Neuronal stem cell (in vitro differentiated cells): ENCODE results near the gene SLIT3.
A peak's percentile ranks its signal among the peaks of the same experiment; 100 is the strongest.

Experiments
- DNase-seq: peaks from one replicate; pipeline ENCODE4 v3.0.0-alpha.2; 2013; ENCODE audit warnings: low spot score
- H2AFZ ChIP-seq: one replicate; pipeline ENCODE4 v1.6.1; 2013; ENCODE audit warnings: mild to moderate bottlenecking, low read length, inconsistent platforms
- H2AK5ac ChIP-seq: 2 replicates; pipeline ENCODE4 v1.6.1; 2013; ENCODE audit warnings: low read depth, mild to moderate bottlenecking, inconsistent platforms, low read length, moderate library complexity, mixed read lengths
- H2BK120ac ChIP-seq: 2 replicates; pipeline ENCODE4 v1.6.1; 2013; ENCODE audit warnings: low read depth, mild to moderate bottlenecking, inconsistent platforms, low read length, moderate library complexity, mixed read lengths
- H2BK12ac ChIP-seq: one replicate; pipeline ENCODE4 v1.6.1; 2013; ENCODE audit warnings: low read length, inconsistent platforms
- H2BK15ac ChIP-seq: 2 replicates; pipeline ENCODE4 v1.6.1; 2013; ENCODE audit warnings: mild to moderate bottlenecking, low read length, inconsistent platforms, mixed read lengths
- H2BK5ac ChIP-seq: one replicate; pipeline ENCODE4 v1.6.1; 2013; ENCODE audit warnings: inconsistent platforms, mild to moderate bottlenecking, low read length, moderate library complexity
- H3K14ac ChIP-seq: one replicate; pipeline ENCODE4 v1.6.1; 2013; ENCODE audit warnings: low read length, inconsistent platforms
- H3K18ac ChIP-seq: 2 replicates; pipeline ENCODE4 v1.6.1; 2013; ENCODE audit warnings: low read length, inconsistent platforms
- H3K23ac ChIP-seq: 2 replicates; pipeline ENCODE4 v1.6.1; 2013; ENCODE audit warnings: low read depth, mild to moderate bottlenecking, mixed read lengths, low read length, inconsistent platforms; ENCODE audit not compliant: poor library complexity
- H3K27ac ChIP-seq: replicated peaks from 3 replicates; pipeline ENCODE4 v1.5.1; 2013; ENCODE audit warnings: low read length, inconsistent platforms
- H3K27me3 ChIP-seq, 3 experiments: 2 replicates each; pipeline ENCODE4 v1.6.1; 2013; ENCODE audit warnings: low read length in 3 of 3, mild to moderate bottlenecking in 2 of 3, inconsistent platforms in 1 of 3, low read depth in 1 of 3, mixed read lengths in 1 of 3, moderate library complexity in 1 of 3; ENCODE audit not compliant: control insufficient read depth in 3 of 3, insufficient read depth in 3 of 3
- H3K36me3 ChIP-seq, 2 donors: replicated peaks in 1 of 2; 2 replicates each; pipeline ENCODE4 v1.6.1; 2013; ENCODE audit warnings: low read length in 2 of 2; ENCODE audit not compliant: control insufficient read depth in 2 of 2, insufficient read depth in 2 of 2
- H3K4ac ChIP-seq: 2 replicates; pipeline ENCODE4 v1.6.1; 2013; ENCODE audit warnings: inconsistent platforms, mild to moderate bottlenecking, low read length, moderate library complexity
- H3K4me1 ChIP-seq, 2 donors: 1 replicate in 1 of 2; 2 replicates in 1 of 2; pipeline ENCODE4 v1.6.1; 2013; ENCODE audit warnings: low read length in 2 of 2, low read depth in 1 of 2; ENCODE audit not compliant: control insufficient read depth in 2 of 2, insufficient read depth in 1 of 2
- H3K4me2 ChIP-seq: one replicate; pipeline ENCODE4 v1.6.1; 2013; ENCODE audit warnings: mild to moderate bottlenecking, low read length, inconsistent platforms; ENCODE audit not compliant: insufficient read depth, poor library complexity, severe bottlenecking
- H3K4me3 ChIP-seq, 2 donors: 2 replicates each; pipeline ENCODE4 v1.5.1; 2013; ENCODE audit warnings: low read length in 2 of 2, mild to moderate bottlenecking in 2 of 2, inconsistent platforms in 1 of 2, moderate library complexity in 1 of 2
- H3K79me1 ChIP-seq: one replicate; pipeline ENCODE4 v1.6.1; 2013; ENCODE audit warnings: low read depth, mild to moderate bottlenecking, inconsistent platforms, low read length, moderate library complexity
- H3K9ac ChIP-seq: one replicate; pipeline ENCODE4 v1.6.1; 2013; ENCODE audit warnings: mild to moderate bottlenecking, low read depth, low read length, inconsistent platforms; ENCODE audit not compliant: poor library complexity
- H3K9me3 ChIP-seq, 2 donors: replicated peaks in 1 of 2; 2 replicates each; pipeline versions ENCODE3 to v1.6.1; 2013; ENCODE audit warnings: low read length in 2 of 2, mild to moderate bottlenecking in 2 of 2, inconsistent platforms in 1 of 2, low read depth in 1 of 2, mixed read lengths in 1 of 2, moderate library complexity in 1 of 2; ENCODE audit not compliant: control insufficient read depth in 2 of 2, insufficient read depth in 1 of 2
- H4K8ac ChIP-seq: one replicate; pipeline ENCODE4 v1.6.1; 2013; ENCODE audit warnings: low read depth, mild to moderate bottlenecking, inconsistent platforms, low read length, moderate library complexity
- H4K91ac ChIP-seq: one replicate; pipeline ENCODE4 v1.6.1; 2013; ENCODE audit warnings: low read length, low read depth, mild to moderate bottlenecking, inconsistent platforms; ENCODE audit not compliant: poor library complexity
- WGBS, 2 donors: extraction: QIAGEN DNeasy Blood & Tissue Kit; methylation state at CpG; one replicate each; pipeline ENCODE4 v1.1.7; 2013; ENCODE audit warnings: missing lambda C conversion rate in 2 of 2, mixed read lengths in 1 of 2; ENCODE audit not compliant: insufficient read length in 2 of 2, insufficient replicate concordance in 1 of 2; ENCODE audit errors: extremely low coverage in 2 of 2; 5-methylcytosine and 5-hydroxymethylcytosine counted together

SLIT3 gene

GRCh38 chr5:169085636-169086035 lies 215.3 kb downstream of the SLIT3 start:
- Histone ChIP-seq H3K79me1 (no peaks in the 10 kb centered on the region), H2BK5ac (no peak overlapping the region), H2BK12ac (no peak overlapping the region), H4K91ac (no peak overlapping the region), H3K27me3 (peaks cover 0 to under 1% (median 0%) of the 10 kb centered on the region in 3 experiments), H3K9ac (no peak overlapping the region), H3K9me3 (peaks cover 0 to under 1% of the 10 kb centered on the region in 2 donors), H3K18ac (no peak overlapping the region), H2BK15ac (no peak overlapping the region), H2AK5ac (no peak overlapping the region), H3K27ac (no peak overlapping the region), H3K4ac (no peak overlapping the region), H3K14ac (no peak overlapping the region), H3K36me3 (no peaks in the 10 kb centered on the region), H3K4me3 (no peak overlapping the region), H3K23ac (no peak overlapping the region), H3K4me2 (no peak overlapping the region), H4K8ac (no peak overlapping the region), H2BK120ac (no peak overlapping the region), H2AFZ (no peak overlapping the region), H3K4me1 (peaks cover 0 to 27% of the 10 kb centered on the region in 2 donors)
- no peak for DNase-seq
- no CpG with 5 or more reads among the region's 8 CpGs for WGBS, 2 donors

GRCh38 chr5:169085212-169085611 lies 215.7 kb downstream of the SLIT3 start:
- Histone ChIP-seq H3K36me3 (no peaks in the 10 kb centered on the region), H3K9ac (no peak overlapping the region), H3K79me1 (no peaks in the 10 kb centered on the region), H3K27me3 (peaks cover 0 to 3% (median 0%) of the 10 kb centered on the region in 3 experiments), H2AFZ (no peak overlapping the region), H2AK5ac (no peak overlapping the region), H3K23ac (no peak overlapping the region), H3K27ac (no peak overlapping the region), H4K8ac (no peak overlapping the region), H2BK120ac (no peak overlapping the region), H4K91ac (no peak overlapping the region), H3K4me3 (no peak overlapping the region), H3K4me1 (peaks cover 0 to 28% of the 10 kb centered on the region in 2 donors), H2BK15ac (no peak overlapping the region), H3K4ac (no peak overlapping the region), H3K9me3 (no peaks in the 10 kb centered on the region), H3K4me2 (no peak overlapping the region), H3K14ac (no peak overlapping the region), H2BK12ac (no peak overlapping the region), H2BK5ac (no peak overlapping the region), H3K18ac (no peak overlapping the region)
- DNase-seq, result no peak
- no CpG with 5 or more reads among the region's 4 CpGs for WGBS, 2 donors

- H3K36me3 ChIP-seq, result no peaks in the 10 kb centered on the region
- H3K18ac ChIP-seq, result peak overlapping the region; percentile 51
- no peak overlapping the region for H4K91ac ChIP-seq
- no peak overlapping the region for H3K27ac ChIP-seq
- H3K79me1 ChIP-seq, result no peaks in the 10 kb centered on the region
- peaks cover 0 to 3% (median 0%) of the 10 kb centered on the region in 3 experiments for H3K27me3 ChIP-seq
- peaks cover 0 to 28% of the 10 kb centered on the region in 2 donors for H3K4me1 ChIP-seq
- no peak overlapping the region for H2AFZ ChIP-seq
- H3K23ac ChIP-seq, result no peak overlapping the region
- no peak overlapping the region for H3K9ac ChIP-seq
- no peak overlapping the region for H4K8ac ChIP-seq
- no peak overlapping the region for H2BK5ac ChIP-seq
- DNase-seq, result no peak
- no peak overlapping the region for H3K4me2 ChIP-seq
- H2BK12ac ChIP-seq, result no peak overlapping the region
- H3K9me3 ChIP-seq, result no peaks in the 10 kb centered on the region
- no peak overlapping the region for H3K14ac ChIP-seq
- peak overlapping the region; percentile 58 for H2BK15ac ChIP-seq
- H2AK5ac ChIP-seq, result no peak overlapping the region
- no peak overlapping the region for H2BK120ac ChIP-seq
- no peak overlapping the region for H3K4ac ChIP-seq
- no peak overlapping the region for H3K4me3 ChIP-seq
- no CpG with 5 or more reads among the region's 4 CpGs for WGBS, 2 donors
Observed at GRCh38 chr5:169084775-169085174, 216.2 kb downstream of the SLIT3 start.

GRCh38 chr5:169083394-169084018 lies 217.4 kb downstream of the SLIT3 start:
- Histone ChIP-seq H3K18ac (no peak overlapping the region), H3K27ac (no peak overlapping the region), H3K79me1 (no peaks in the 10 kb centered on the region), H3K4me2 (no peak overlapping the region), H3K23ac (no peak overlapping the region), H3K4me1 (peaks cover 0 to 28% of the 10 kb centered on the region in 2 donors), H3K36me3 (no peaks in the 10 kb centered on the region), H3K4me3 (no peak overlapping the region), H2AK5ac (no peak overlapping the region), H4K8ac (no peak overlapping the region), H3K27me3 (peaks cover 0 to 3% (median 0%) of the 10 kb centered on the region in 3 experiments), H4K91ac (no peak overlapping the region), H2BK15ac (no peak overlapping the region), H2BK120ac (no peak overlapping the region), H2BK5ac (no peak overlapping the region), H3K9ac (no peak overlapping the region), H3K9me3 (no peaks in the 10 kb centered on the region), H3K4ac (no peak overlapping the region), H2BK12ac (no peak overlapping the region), H2AFZ (no peak overlapping the region), H3K14ac (no peak overlapping the region)
- WGBS, 2 donors, result no CpG with 5 or more reads among the region's 8 CpGs
- no peak for DNase-seq
